Ishikawa (cell line): ENCODE data around the gene PTPRN2.

Experiments
- CEBPB ChIP-seq: IDR thresholded peaks from 2 replicates; pipeline ENCODE4 v1.6.1; 2012
- CREB1 ChIP-seq: IDR thresholded peaks from 2 replicates; pipeline ENCODE4 v1.6.1; 2012; ENCODE audit warnings: low read depth
- EGR1 ChIP-seq: IDR thresholded peaks from 2 replicates; pipeline ENCODE4 v1.6.1; 2012
- EP300 ChIP-seq: IDR thresholded peaks from 2 replicates; pipeline ENCODE4 v1.6.1; 2012; ENCODE audit warnings: borderline replicate concordance
- FOXM1 ChIP-seq: IDR thresholded peaks from 2 replicates; pipeline ENCODE4 v1.6.1; 2012; ENCODE audit warnings: low read depth, borderline replicate concordance
- MAX ChIP-seq: IDR thresholded peaks from 2 replicates; pipeline ENCODE4 v1.6.1; 2012
- NFIC ChIP-seq: IDR thresholded peaks from 2 replicates; pipeline ENCODE4 v1.6.1; 2012
- RAD21 ChIP-seq: IDR thresholded peaks from 2 replicates; pipeline ENCODE4 v1.6.1; 2012; ENCODE audit warnings: low read depth
- REST ChIP-seq: IDR thresholded peaks from 2 replicates; pipeline ENCODE4 v1.6.1; 2012; ENCODE audit warnings: low read depth, mild to moderate bottlenecking
- TAF1 ChIP-seq: IDR thresholded peaks from 2 replicates; pipeline ENCODE4 v1.6.1; 2012; ENCODE audit warnings: low read depth, mild to moderate bottlenecking
- TCF12 ChIP-seq: IDR thresholded peaks from 2 replicates; pipeline ENCODE4 v1.6.1; 2012; ENCODE audit warnings: low read depth
- TEAD4 ChIP-seq: IDR thresholded peaks from 2 replicates; pipeline ENCODE4 v1.6.1; 2012
- USF1 ChIP-seq: IDR thresholded peaks from 2 replicates; pipeline ENCODE4 v1.6.1; 2012
- YY1 ChIP-seq: IDR thresholded peaks from 2 replicates; pipeline ENCODE4 v1.6.1; 2012; ENCODE audit warnings: low read depth

- no peak for TF ChIP-seq USF1
- TF ChIP-seq REST = no peak
- TF ChIP-seq YY1 = no peak
- no peak for TF ChIP-seq MAX
- TF ChIP-seq RAD21 = no peak
- TF ChIP-seq EP300 = no peak
- TF ChIP-seq TAF1 = no peak
- no peak for TF ChIP-seq FOXM1
- no peak for TF ChIP-seq CEBPB
- TF ChIP-seq NFIC = no peak
- no peak for TF ChIP-seq TEAD4
- no peak for TF ChIP-seq CREB1
- TF ChIP-seq TCF12 = no peak
- no peak for TF ChIP-seq EGR1
Measured at GRCh38 chr7:158416283-158416933, 171.2 kb downstream of the PTPRN2 start.
